CD4-positive, CD25-positive, alpha-beta regulatory T cell (primary cell): Measurements from ENCODE around the gene TNFAIP3. TPM values are rescaled to one million over a fixed set of nuclear protein-coding genes. Genes with fewer than 3 reads are reported as not detected.

Source experiments
- ATAC-seq, 2 donors: fragments of 150-1000 bp; cut with Tn5 transposase; one replicate each; pipeline ENCODE4 v1.10.0; 2021; ENCODE audit warnings: low read depth in 2 of 2, moderate number of reproducible peaks in 2 of 2, moderate library complexity in 1 of 2
- DNase-seq, 3 donors: peaks; one replicate each; pipeline versions ENCODE4 v3.0.0 to v3.0.0-alpha.2; 2012 to 2022; ENCODE audit warnings: mixed read lengths in 1 of 3
- H3K27ac ChIP-seq: one replicate; pipeline ENCODE4 v1.7.0; 2013; ENCODE audit warnings: mild to moderate bottlenecking, low read length; ENCODE audit not compliant: insufficient read depth, poor library complexity, severe bottlenecking
- H3K27me3 ChIP-seq: one replicate; pipeline ENCODE4 v1.7.0; 2013; ENCODE audit warnings: low read length; ENCODE audit not compliant: control insufficient read depth, insufficient read depth
- H3K36me3 ChIP-seq: one replicate; pipeline ENCODE4 v1.7.0; 2013; ENCODE audit warnings: mild to moderate bottlenecking, low read length, moderate library complexity; ENCODE audit not compliant: control insufficient read depth, insufficient read depth
- H3K4me1 ChIP-seq: 2 replicates; pipeline ENCODE4 v1.7.0; 2013; ENCODE audit warnings: mild to moderate bottlenecking, low read length; ENCODE audit not compliant: insufficient read depth, control insufficient read depth, poor library complexity, severe bottlenecking
- H3K4me3 ChIP-seq: one replicate; pipeline ENCODE4 v1.7.0; 2013; ENCODE audit warnings: low read depth, mild to moderate bottlenecking, low read length, moderate library complexity
- H3K9me3 ChIP-seq, 2 experiments: 1 replicate in 1 of 2; 2 replicates in 1 of 2; pipeline ENCODE4 v1.7.0; 2013; ENCODE audit warnings: low read length in 2 of 2, mild to moderate bottlenecking in 1 of 2, moderate library complexity in 1 of 2; ENCODE audit not compliant: control insufficient read depth in 2 of 2
- H3K27ac Mint-ChIP-seq, 3 donors: one replicate each; pipeline ENCODE4 v1.8.0; 2020 to 2022; ENCODE audit warnings: mild to moderate bottlenecking in 3 of 3, mixed read lengths in 3 of 3, moderate library complexity in 2 of 3
- H3K27me3 Mint-ChIP-seq: one replicate; pipeline ENCODE4 v1.8.0; 2022; ENCODE audit warnings: mild to moderate bottlenecking, mixed read lengths
- H3K36me3 Mint-ChIP-seq: one replicate; pipeline ENCODE4 v1.8.0; 2020; ENCODE audit warnings: mixed read lengths
- H3K4me1 Mint-ChIP-seq, 4 donors: one replicate each; pipeline ENCODE4 v1.8.0; 2020 to 2022; ENCODE audit warnings: mixed read lengths in 4 of 4, mild to moderate bottlenecking in 1 of 4
- H3K4me3 Mint-ChIP-seq, 4 donors: one replicate each; pipeline ENCODE4 v1.8.0; 2020 to 2022; ENCODE audit warnings: mild to moderate bottlenecking in 4 of 4, mixed read lengths in 4 of 4, moderate library complexity in 3 of 4
- H3K9me3 Mint-ChIP-seq, 7 donors: one replicate each; pipeline ENCODE4 v1.8.0; 2020 to 2022; ENCODE audit warnings: mixed read lengths in 7 of 7, mild to moderate bottlenecking in 3 of 7, moderate library complexity in 2 of 7
- polyA plus RNA-seq, 4 donors: library from polyadenylated mRNA; unstranded; fragments of 300-500 nt; fragmentation: Illumina TruSeq; gene quantifications; one replicate each; pipeline ENCODE4 v1.2.3, GENCODE V29; 2021
- total RNA-seq: library from RNA; stranded (reverse); gene quantifications from one replicate; pipeline ENCODE4 v1.2.3, GENCODE V29; 2022

TNFAIP3 gene
- total and polyA plus RNA-seq, 5 donors from 2014 or later, result 70.5 to 3,783 (median 100) TPM

GRCh38 chr6:137931849-137932465, 64.9 kb downstream of the TNFAIP3 start:
- Mint-ChIP-seq H3K36me3 (no peaks in the 10 kb centered on the region), H3K4me3 (no peak overlapping the region), H3K27me3 (no peaks in the 10 kb centered on the region), H3K4me1 (peaks cover 15 to 32% (median 19%) of the 10 kb centered on the region in 4 donors), H3K9me3 (peaks cover 0 to 2% (median 1%) of the 10 kb centered on the region in 7 donors), H3K27ac (peak overlapping the region in 1 of 3 donors; percentile 33)
- no peak for ATAC-seq
- Histone ChIP-seq H3K27ac (no peak overlapping the region), H3K36me3 (no peaks in the 10 kb centered on the region), H3K9me3 (peaks cover 0 to 2% of the 10 kb centered on the region in 2 experiments), H3K27me3 (no peaks in the 10 kb centered on the region), H3K4me1 (peaks cover 16% of the 10 kb centered on the region), H3K4me3 (no peak overlapping the region)
- DNase-seq, result no peak

Other genes starting within 250 kb of the TNFAIP3 start
- 2.3 TPM for gene PERP, start 240.2 kb downstream of the TNFAIP3 start, total RNA-seq
- 10 to 100 TPM in 2 of 4 donors, 1 to 10 TPM in 2; 4.0 to 12.4 (median 8.1) TPM for gene PERP, start 240.2 kb downstream of the TNFAIP3 start, polyA plus RNA-seq